Muscle of back (tissue), 11 donors: Measurements from ENCODE around the gene FRMD4A. TPM values are rescaled to one million over a fixed set of nuclear protein-coding genes. Genes with fewer than 3 reads are reported as not detected.

Source experiments
- DNase-seq, 3 donors: peaks; one replicate each; pipeline versions ENCODE4 v3.0.0 to v3.0.0-alpha.2; 2013
- polyA plus RNA-seq, 10 donors: library from polyadenylated mRNA; unstranded; fragments of 120-200 nt; gene quantifications; one replicate each; pipeline ENCODE4 v1.2.1, GENCODE V29; 2013; ENCODE audit not compliant: insufficient read length in 10 of 10

FRMD4A gene
- polyA plus RNA-seq, 10 donors: 35.0 to 51.7 (median 38.3) TPM

DNA sequence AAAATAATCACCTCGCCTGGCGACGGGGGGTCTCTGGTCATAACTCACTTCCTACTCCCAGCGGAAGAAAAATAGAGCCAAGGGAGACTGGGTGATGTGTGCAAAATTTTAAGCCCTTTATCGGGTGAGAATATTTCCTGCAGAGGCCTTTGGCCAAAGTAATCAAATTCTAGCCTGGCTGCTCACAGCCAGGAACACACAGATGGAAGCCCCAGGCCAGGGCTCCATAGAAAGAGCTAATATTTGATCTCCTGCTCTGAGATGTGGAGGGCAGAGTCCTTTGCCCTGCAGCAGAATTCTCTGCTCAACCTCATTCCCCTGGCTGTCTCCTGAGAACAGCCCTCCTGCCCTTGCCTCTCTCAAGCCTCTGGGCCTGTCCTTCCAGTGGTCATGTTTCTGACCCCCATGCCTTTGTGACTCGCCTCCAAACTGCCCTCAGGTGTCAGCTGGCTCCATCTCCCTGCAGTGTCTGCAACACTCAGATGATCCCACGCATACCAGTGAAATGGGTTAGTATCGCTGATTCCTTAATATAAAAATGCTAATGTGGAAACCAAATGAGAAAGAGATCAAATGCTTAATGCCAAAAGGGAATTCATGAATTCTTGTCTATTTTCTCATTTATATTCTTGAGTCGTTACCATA lies 34.5 kb downstream of the FRMD4A start:
- DNase-seq: no peak

DNA sequence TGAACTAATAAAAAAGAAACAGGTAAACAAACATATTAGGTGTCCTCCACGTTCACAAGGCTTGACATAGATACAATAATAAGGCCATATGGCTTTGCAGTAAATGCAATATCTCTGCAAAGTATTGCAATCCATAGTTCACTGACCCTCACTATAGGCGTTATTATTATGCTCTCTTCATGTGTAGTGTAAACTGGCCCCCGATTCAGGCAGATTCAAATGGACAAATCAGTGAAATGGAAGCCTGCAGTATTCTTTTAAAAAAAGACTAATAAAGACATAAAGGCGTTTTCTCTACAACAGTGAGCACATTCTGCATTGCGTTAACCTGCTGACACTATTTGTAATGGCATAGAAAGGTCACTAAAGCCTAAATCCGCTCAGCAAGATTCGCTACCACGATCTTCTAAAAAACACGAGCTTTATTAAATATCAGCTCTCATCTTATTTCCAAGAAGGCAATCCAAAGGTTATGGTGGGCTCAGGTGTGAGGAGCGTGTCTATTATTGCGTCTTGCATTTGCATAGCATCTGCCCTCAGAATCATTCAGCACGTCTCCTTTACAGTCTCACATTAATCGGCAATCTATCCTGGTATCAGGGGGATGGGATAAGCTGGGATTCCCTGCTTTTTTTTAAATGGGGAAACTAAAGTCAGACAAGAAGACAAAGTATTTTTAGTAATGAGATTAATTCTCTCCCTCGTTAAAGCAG lies 36.2 kb downstream of the FRMD4A start:
- DNase-seq: no peak

DNA sequence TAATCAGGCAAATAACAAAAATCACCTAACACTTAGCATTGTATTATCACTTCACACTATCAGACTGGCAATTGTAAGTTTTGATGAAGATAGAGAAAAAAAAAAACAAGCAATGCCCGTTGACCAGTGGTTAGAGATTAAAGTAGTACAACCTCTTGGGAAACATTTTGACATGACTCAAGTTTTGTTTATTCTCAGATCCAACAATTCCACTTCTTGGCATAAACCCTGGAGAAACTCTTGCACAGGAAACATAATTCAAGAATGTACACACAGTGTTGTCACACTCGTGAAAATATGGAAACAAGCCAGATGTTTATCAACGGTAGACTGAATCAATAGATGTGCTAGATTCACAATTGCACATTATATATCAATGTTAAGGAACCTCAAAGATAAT lies 37.2 kb downstream of the FRMD4A start:
- DNase-seq: no peak

DNA sequence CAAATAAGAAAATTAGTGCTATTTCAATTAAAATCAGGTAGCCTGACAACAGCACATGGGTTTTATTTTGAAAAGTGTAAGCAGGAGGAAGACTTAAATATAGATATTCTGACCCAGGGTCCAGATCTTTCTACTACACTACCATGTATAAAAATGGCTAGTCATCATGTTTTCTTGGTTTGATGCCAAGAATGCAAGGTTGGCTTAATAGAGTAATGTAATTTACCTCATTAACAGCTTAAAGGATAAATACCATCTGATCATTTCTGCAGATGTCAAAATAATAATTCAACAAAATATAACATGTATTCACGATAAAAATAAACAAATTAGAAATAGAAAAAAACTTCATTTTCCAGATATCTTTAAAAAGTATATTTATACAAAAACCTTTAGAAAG lies 39.4 kb downstream of the FRMD4A start:
- DNase-seq: no peak

DNA sequence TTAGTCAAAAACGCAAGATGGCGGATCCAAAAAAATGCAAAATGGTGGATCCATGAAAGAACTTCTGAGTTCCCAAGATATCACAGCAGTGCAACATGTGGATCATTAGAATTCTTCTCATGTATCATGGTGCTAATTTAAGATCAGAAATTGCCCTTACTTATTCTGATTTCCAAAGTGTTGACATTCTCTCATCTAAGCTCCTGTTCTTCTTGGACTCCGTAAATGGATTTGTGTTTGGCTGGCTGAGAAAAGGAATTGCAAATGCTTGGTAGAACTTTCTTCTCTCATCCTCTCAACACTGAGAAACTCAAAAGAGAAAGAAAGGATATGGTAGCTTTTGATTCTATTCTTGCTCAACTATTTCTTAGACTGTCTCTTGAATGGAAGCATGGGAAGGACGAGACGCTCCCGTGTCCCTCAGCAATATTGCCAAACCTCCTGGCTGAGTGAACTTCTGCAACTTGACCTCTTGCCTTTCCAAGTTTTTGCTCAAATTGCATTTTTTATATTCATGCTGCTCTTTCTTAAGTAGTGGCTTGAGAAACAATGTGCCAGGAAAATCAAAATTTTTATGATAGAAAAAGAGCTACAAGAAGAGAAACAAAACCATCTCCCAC lies 44.7 kb downstream of the FRMD4A start:
- no peak for DNase-seq

DNA sequence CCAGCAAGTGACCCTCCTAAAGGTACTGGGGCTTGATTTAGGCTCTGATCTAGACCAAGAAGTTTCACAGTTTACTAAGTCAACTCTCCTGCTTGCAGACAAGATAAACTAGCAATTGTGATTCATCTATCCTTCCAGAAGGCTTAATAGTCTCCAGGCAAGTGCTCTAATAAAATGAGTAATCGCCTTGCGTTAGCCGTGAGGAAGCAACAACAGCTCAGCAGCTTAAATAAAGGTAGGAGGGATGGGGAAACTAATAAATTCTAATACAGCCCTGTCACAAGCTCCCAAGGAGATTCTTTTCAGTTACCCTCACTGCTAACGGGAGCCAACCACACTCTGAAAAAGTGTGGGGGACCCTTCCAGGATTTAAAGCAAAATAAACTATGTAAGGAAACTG lies 48.4 kb downstream of the FRMD4A start:
- DNase-seq: no peak

DNA sequence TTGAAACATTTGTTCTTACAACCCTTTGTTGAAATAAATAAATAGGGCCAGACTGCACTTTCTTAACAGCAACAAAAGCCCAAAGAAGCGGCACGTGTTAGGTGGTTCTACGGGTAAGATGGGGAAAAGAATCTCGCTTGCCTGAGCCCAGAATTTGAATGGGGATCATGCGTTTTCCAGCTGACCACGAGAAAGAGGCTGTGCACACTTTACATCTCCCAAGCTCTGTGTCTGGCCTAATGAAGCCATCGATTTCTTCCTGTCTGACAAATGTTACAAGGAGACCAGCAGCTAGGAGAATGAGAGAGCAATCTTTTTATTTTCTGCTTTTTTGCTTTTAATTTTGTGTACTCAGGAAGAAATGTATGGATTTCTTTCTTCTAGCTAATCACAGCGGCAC lies 52.2 kb downstream of the FRMD4A start:
- no peak for DNase-seq

DNA sequence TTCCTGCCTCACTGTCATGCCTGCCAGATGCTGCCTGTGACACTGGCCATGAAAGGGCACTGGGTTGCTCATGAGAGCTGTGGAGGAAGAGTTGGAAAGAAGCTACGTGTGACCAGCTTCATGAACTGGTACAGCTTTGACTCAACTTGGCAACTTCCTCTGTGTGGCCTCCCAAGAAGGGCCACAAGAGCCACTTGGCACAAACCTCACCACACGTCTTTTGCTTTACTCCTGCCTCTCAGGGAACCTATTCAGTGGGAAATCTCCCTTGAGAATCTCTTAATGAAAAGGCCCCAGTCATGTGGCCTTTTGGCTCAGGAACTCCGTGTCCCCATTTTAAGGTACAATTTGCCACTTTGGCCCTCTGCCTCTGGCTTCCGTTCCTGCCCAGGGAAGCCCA lies 54.5 kb downstream of the FRMD4A start:
- no peak for DNase-seq

DNA sequence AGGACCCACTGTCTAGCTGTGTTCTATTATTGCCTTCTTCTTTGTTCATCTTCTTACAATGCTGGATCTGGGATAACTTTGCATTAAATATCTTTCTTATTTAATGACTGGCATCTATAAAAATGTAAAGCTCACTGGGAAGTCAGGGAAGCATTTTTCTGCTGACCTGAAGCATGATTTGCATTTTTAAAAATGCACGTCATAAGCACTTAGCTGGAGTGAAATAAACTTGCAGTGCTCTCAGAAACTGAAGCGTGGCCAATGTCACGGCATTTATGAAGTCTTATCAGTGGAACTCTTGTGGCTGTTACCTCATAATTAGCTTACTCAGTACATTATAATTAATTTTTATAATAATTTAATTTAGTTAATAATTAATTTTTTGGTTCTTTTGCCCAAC lies 59.1 kb downstream of the FRMD4A start:
- no peak for DNase-seq

DNA sequence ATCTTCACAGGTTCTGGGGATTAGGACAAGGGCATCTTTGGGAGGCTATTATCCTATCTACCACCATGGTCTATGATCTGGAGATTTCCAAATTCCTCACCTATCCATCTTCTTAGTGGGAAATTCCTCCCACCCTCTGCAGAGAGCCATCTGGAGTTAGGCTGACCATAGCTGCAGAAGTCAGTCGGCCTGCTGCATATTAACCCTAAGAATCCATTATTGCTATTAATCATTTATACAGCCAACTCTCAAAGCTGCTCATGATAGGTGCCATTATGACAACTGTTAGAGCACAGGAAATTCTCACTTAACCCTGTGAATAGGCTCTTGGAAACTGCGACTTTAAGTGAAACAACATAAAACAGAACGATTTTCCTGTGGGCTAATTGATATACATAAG lies 60.4 kb downstream of the FRMD4A start:
- no peak for DNase-seq

DNA sequence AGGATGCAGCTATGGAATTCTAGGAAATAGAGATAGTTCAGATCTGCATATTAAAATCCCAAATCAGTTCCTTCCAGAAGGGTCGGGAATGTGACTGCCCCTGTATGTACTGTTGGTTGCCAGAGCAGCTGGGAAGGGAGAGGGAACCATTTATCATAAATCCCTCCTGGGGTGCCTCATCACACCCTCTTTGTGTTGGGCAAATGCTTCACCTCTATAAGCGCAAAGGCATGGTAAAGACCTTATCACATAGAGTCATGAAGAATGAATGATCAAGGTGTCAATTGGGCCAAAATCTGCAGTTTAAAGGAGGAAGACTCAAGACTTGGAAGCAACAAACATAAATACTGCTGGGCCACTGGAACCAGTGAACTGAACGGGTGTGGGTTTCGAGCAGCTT lies 65.0 kb downstream of the FRMD4A start:
- no peak for DNase-seq

DNA sequence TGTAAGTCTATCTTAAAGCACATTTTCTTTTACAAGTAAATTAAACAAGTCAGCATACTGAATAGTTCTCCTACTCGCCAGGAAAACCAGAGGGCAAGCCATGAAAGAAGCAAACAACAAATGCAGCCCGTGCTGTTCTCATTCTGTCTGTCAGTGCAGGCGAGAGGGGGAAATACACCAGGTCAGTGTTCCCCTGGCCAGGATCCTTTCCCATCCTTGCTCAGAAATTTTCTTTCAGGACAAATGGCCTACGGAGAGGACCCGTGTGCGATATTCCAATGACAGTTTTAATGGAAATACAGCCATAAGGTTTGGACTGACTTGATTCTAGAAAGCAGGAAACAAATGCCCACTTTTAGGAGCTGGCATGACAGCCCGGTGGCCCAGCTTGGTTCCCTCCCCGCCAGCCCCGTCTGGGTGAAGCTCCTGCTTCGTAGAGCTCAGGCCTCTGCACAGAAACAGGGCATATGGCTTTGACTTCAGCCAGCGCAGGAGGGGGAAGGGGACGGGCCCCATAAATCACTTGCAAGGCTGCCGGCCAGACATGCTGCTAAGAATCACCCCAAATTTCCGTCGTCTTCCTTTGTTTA lies 67.8 kb downstream of the FRMD4A start:
- no peak for DNase-seq

DNA sequence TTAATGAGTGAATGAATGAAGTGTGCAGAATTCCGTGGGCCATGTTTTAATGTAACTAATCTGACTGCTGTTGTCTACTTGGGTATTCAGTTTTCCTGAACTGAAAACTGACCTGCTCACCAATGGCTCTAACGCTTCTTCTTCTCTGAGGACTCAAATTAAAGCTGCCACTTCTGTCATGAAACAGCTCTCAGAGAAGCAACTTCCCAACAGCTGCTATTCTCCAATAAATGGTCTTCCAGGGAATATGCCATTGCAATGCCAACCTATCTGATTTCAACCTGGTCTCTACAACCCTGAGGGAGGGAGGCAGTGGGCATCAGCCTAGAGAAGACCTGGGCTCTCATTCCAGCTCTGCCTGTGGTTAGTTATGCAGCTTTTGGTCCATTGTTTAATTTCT lies 69.4 kb downstream of the FRMD4A start:
- DNase-seq: no peak

DNA sequence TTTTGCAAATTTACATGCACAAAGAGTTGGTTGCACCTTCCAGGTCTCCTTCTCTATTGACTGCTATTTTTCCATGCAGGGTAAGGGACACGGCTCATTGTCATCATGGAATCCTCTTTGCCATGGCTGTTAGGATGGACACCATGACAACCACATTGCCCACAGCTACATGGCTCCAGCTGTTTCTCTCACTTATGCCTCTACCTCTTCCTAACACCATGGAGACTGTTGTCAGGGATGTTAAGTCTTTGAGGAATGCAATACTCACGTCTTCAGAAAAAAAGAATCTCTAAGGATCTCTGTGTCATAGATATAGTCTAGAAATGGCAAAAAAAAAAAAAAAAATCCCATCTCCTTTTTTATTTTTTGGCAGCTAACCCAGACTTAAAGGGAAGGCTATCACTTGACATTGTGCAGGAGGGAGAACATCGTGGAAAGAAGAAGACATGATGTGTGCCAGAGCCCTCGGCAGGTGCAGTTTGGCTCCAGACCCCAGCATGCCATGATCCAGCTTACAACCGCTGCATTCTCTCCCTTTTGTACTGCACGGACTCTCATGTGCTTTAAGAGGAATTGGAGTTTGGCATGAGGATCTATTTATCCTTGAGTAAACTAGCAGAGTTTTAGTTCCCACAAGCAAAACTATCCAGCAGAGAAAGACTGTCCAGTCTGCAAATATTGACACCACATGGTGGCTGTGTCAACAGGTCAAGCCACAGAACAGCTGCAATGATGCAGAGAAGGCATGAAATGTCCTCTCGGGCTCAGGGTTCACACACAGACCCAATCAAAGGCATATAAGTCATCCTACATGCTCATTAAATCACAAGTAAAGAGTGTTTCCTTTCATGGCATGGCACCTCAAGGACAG lies 70.8 kb downstream of the FRMD4A start:
- peak; percentile 40 to 71 (median 49) for DNase-seq

DNA sequence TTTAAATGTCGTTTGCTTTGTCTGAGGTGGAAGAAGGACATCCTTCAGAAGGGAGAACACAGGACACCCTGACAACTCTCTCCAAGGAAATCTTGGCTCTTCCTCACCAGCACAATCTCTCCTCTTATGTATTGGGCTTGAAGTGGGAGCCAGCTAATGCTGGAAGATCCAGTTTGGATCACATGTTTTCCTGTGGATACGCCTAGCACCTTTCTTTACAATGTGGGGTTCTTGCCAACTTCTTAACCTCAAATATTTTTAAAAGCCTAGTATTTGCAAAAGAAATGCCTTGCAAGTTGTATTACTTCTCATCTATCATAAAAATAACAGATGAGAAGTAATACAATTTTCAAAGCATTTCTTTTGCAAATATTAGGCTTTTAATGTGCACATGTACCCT lies 76.4 kb downstream of the FRMD4A start:
- no peak for DNase-seq

DNA sequence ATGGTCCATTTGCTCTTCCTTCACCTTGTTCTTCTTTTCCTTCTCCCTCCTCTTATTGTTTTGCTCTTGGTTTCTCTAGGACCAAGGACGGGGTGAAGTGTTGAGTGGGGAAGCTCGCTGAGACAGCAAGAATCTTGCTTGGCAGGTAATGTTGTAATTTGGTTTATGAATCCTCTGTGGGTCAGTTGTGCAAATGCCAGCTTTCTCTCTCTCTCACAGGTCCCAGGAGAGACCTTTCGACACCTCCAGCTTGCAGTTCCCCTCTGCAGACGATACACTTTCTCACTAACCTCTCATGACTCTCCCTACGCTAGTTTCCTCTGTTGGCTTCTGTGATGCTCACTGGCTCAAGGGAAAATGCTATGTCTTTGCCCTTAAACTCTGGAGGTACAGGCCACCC lies 77.0 kb downstream of the FRMD4A start:
- no peak for DNase-seq

DNA sequence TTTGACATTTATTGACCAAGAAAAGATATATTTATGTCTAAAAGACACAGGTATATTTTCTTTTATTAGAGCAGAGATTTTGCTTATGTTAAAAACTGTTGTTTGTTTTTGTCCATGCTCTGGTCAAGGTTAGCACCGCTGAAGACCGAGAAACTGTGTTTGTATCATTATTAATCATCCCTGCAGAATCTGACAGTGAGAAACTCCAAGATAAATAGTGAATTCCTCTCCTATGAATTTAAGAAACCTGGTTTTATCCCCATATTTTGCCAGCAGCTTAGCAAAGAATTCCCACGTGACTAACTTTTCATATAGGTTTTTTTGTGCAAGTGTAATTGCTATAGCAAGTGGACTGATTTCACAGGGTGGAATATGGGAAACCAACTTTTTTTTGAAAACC lies 77.6 kb downstream of the FRMD4A start:
- DNase-seq: no peak

DNA sequence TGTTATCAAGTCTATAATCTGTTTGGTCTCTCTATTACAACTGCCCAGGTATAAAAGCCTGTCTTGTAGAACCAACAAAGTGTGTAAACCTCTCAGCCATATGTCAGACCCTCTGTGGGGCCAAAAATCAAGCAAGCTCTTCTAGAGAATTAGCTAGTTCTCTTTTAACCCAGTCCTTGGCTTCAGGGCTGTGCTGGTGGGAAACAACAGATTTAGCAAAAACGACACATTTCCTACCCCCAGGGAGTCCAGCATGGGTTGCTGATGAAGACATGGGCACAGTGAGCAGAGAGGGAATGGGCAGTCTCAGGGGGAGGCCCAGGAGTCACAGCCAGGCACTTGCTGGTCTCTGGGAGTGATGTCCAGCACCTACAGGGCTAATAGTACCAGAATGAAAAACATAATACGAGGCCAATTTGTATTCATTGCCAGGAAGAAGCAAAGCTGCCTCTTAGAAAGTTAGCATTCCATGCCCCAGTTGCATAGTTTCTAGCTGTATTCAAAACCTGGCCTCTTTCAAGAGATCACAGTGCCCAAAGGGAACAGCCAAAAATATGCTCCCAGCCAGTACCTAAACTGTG lies 80.1 kb downstream of the FRMD4A start:
- no peak for DNase-seq

DNA sequence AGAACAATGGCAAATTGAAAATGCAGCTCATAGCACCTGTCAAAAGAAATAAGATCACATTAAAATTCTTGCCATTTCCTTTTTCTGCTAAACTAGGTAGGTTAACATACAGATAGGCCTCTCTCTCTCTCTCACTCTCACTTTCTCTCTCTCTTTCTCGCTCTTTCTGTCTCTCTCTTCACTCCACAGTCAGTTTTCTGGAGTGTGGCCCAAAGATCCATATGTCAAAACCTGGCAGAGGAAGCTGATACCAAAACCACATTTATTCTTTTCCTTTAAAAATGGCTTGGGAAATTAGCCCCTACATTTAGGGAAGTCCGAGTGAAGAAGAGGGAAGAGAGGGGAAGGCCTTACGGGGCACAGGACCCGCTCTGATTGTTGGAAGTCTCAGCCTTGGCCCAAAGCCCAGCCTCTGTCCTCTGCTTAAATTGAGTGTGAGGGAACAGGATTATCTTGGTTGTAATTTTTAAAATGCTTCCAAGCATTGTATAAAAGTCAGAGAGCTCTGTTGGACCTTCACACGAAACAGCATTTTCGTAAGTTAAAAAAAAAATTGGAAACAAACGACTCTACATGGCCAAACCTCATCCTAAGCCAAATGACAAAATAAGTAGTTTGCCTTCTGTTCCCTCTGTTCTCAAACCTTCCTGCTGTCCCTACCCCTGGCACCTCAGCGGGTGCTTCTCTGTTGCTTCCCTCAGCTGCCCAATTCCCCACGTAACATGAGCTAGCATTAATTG lies 83.2 kb downstream of the FRMD4A start:
- DNase-seq: peak; percentile 20 to 69 (median 51)

DNA sequence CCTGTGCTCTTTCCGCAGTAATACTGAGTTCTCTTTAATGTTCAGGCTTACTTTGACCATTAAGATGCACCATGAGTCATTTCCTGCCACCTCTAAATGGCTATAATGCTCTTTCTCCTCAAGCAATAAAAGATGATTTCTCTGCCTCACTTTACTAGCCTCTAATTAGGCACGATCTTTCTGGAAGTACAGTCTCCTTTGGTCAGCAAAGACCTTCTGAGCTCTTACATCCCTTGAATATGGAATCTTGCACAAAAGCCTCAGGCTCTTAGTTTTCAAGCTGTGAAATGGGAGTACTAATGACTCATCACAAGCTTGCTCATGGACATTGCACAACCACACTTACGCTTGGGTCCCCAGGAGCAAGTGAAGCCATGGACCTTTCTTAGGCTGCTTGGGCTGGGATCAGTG lies 85.9 kb downstream of the FRMD4A start:
- DNase-seq: no peak

DNA sequence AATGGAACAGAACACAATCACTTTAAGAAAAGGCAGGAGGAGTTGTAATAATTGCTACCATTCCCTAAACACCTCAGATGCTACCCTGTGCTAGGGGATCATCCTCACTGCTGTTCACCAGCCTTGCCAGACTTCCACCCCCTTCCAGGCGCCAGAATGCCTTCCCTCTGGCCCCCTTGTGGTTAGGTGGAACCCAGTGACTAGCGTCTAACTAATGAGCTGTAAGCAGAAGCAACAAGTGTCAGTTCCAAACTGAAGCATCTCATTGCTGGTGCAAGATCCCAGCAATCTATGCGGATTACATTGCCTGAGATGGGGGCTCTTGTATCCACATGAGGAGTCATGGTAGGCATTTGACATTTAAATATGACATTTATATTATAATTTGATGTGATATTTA lies 86.6 kb downstream of the FRMD4A start:
- DNase-seq: no peak
